Measurements from ENCODE around the gene GSPT2. TPM values are rescaled to one million over a fixed set of nuclear protein-coding genes. Genes with fewer than 3 reads are reported as not detected.

Gene GSPT2
- total RNA-seq, 1 donor from 2014 or later, result 21.6 TPM

DNA sequence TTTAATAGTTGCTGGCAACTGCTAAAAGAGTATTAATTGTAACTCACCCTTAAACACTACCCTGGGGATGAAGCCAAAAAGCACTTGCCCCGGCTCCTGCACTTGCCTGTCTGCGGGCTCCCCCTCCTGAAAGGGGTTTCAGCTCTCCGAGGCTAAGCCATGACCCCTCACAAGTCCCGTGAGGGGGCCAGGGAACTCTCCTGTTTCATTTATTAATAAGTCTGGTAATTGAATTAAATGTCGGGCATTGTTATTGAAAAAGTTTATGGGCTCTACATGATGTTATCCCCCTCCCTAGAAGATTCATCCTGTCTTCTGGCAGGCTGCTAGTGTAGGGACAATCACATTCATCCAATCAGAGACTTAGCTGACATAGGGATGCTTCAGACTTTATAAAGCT is 23.3 kb downstream of the GSPT2 start:
- Mint-ChIP-seq H3K4me1 (no peaks in the 10 kb centered on the region), H3K27ac (ENCODE audit: unreplicated experiment) (no peak overlapping the region), H3K27me3 (ENCODE audit: low read depth) (no peaks in the 10 kb centered on the region), H3K36me3 (ENCODE audit: low read depth) (no peaks in the 10 kb centered on the region), H3K4me3 (no peak overlapping the region), H3K9me3 (no peaks in the 10 kb centered on the region)
- TF ChIP-seq, protein P1, sequence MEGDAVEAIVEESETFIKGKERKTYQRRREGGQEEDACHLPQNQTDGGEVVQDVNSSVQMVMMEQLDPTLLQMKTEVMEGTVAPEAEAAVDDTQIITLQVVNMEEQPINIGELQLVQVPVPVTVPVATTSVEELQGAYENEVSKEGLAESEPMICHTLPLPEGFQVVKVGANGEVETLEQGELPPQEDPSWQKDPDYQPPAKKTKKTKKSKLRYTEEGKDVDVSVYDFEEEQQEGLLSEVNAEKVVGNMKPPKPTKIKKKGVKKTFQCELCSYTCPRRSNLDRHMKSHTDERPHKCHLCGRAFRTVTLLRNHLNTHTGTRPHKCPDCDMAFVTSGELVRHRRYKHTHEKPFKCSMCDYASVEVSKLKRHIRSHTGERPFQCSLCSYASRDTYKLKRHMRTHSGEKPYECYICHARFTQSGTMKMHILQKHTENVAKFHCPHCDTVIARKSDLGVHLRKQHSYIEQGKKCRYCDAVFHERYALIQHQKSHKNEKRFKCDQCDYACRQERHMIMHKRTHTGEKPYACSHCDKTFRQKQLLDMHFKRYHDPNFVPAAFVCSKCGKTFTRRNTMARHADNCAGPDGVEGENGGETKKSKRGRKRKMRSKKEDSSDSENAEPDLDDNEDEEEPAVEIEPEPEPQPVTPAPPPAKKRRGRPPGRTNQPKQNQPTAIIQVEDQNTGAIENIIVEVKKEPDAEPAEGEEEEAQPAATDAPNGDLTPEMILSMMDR (conservative IDR thresholded peaks at IDR 0.05), result no peak
- no peak for DNase-seq (ENCODE audit: low read depth, low spot score)

DNA sequence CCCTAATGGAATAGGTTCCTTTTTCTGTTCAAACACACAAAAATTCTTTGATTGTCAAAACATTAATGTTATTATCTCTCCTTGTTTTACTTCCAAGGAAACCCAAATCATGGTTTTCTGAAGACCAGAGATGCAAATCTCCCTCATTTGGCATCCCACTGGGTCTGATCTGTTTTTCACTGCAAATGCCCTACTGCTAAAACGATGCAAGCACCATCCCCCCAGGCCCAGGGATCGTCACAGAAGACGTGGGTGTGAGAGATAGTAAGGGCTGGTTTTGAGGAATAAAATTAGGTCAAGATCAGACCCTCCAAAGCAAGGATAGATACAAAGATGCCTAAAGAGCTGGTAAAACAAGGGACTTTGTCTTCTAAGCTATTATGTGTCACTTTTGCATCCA is 33.6 kb downstream of the GSPT2 start:
- Mint-ChIP-seq H3K4me1 (no peaks in the 10 kb centered on the region), H3K36me3 (ENCODE audit: low read depth) (peaks cover 3% of the 10 kb centered on the region), H3K27ac (ENCODE audit: unreplicated experiment) (no peak overlapping the region), H3K4me3 (no peak overlapping the region), H3K9me3 (peaks cover 11% of the 10 kb centered on the region), H3K27me3 (ENCODE audit: low read depth) (peaks cover 11% of the 10 kb centered on the region)
- DNase-seq (ENCODE audit: low read depth, low spot score), result no peak
- TF ChIP-seq, protein P1 (conservative IDR thresholded peaks at IDR 0.05), result no peak

DNA sequence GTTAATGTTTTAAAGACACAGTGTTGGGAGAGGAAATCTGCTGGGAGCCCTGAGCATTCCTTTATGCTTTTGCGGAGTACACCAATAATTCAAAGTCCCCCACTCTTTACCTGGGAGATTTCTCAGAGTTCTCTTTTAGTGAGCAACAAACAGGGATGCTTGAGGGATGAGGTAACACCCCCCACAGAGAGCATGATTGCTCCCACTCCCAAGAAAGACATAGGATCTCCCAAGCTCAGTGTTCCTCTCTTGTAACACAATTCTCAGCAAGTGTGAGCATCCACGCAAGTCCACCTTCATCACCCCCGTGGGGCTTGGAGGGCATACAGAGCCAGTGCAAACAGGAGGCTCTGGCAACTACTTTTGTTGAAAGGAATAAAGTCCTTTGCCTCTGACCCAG is 36.1 kb downstream of the GSPT2 start:
- no peaks in the 10 kb centered on the region for H3K4me1 Mint-ChIP-seq
- H3K4me3 Mint-ChIP-seq, result no peak overlapping the region
- peaks cover 11% of the 10 kb centered on the region for H3K9me3 Mint-ChIP-seq
- peaks cover 3% of the 10 kb centered on the region for H3K36me3 Mint-ChIP-seq (ENCODE audit: low read depth)
- DNase-seq (ENCODE audit: low read depth, low spot score), result no peak
- peaks cover 19% of the 10 kb centered on the region for H3K27me3 Mint-ChIP-seq (ENCODE audit: low read depth)
- no peak overlapping the region for H3K27ac Mint-ChIP-seq (ENCODE audit: unreplicated experiment)
- TF ChIP-seq, protein P1 (conservative IDR thresholded peaks at IDR 0.05), result no peak

DNA sequence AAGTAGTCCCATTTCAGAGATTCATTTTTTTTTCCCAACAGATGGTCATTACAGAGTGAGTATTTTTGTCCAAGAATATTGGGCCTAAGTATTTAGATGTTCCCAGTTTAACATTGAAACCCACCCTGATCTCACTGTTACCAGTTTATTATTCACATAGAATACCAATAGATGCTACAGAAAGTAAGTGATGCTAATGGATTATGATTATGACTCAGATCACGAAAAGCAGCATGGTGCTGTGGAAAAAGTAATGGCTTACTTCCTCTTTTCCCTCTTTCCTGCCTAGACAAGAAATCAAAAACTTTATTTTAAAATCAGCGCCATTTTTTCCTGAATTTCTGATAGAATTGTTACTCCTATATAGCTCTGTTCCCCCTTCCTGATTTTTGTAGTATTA is 51.9 kb downstream of the GSPT2 start:
- H3K27ac Mint-ChIP-seq (ENCODE audit: unreplicated experiment), result no peak overlapping the region
- H3K4me3 Mint-ChIP-seq, result no peak overlapping the region
- H3K9me3 Mint-ChIP-seq, result no peaks in the 10 kb centered on the region
- H3K27me3 Mint-ChIP-seq (ENCODE audit: low read depth), result peaks cover 17% of the 10 kb centered on the region
- H3K4me1 Mint-ChIP-seq, result no peaks in the 10 kb centered on the region
- H3K36me3 Mint-ChIP-seq (ENCODE audit: low read depth), result no peaks in the 10 kb centered on the region
- TF ChIP-seq, protein P1 (conservative IDR thresholded peaks at IDR 0.05), result no peak
- no peak for DNase-seq (ENCODE audit: low read depth, low spot score)

Other genes starting within 250 kb of the GSPT2 start
- gene NUDT11, start 246.8 kb upstream of the GSPT2 start, total RNA-seq, result 39.8 and 41.3 TPM in 2 replicates
- 10.1 and 11.1 TPM in 2 replicates for gene CENPVL3, start 124.5 kb upstream of the GSPT2 start, total RNA-seq
- gene CENPVL2, start 60.6 kb upstream of the GSPT2 start, total RNA-seq, result 1.3 and 1.6 TPM in 2 replicates
- gene CENPVL1, start 32.9 kb upstream of the GSPT2 start, total RNA-seq, result 1.3 and 1.6 TPM in 2 replicates
- gene MAGED1, start 150.2 kb downstream of the GSPT2 start, total RNA-seq, result 237 and 246 TPM in 2 replicates

All from neural crest cell (in vitro differentiated cells).